DMS79 (cell line): ENCODE measurements around the gene RCE1.

Experiments
- DNase-seq: peaks from one replicate; lab custom pipeline; 2025; lab: John Stamatoyannopoulos, UW

RCE1 gene

GRCh38 chr11:66845143-66845875 lies 2.1 kb downstream of the RCE1 start:
- DNase-seq, result no peak

- no peak for DNase-seq
These were observed 2.6 kb downstream of the RCE1 start for GRCh38 chr11:66845876-66846212.

- no peak for DNase-seq
These were observed 3.4 kb downstream of the RCE1 start for GRCh38 chr11:66846671-66847091.

- no peak for DNase-seq
These were observed 4.4 kb downstream of the RCE1 start for GRCh38 chr11:66847461-66848232.

GRCh38 chr11:66848671-66849500 lies 5.6 kb downstream of the RCE1 start:
- no peak for DNase-seq

- no peak for DNase-seq
These were observed 6.4 kb downstream of the RCE1 start for GRCh38 chr11:66849501-66850234.

- DNase-seq, result no peak
These were observed 7.0 kb downstream of the RCE1 start for GRCh38 chr11:66850235-66850587.

- no peak for DNase-seq
These were observed 7.5 kb downstream of the RCE1 start for GRCh38 chr11:66850588-66851238.

- no peak for DNase-seq
These were observed 8.0 kb downstream of the RCE1 start for GRCh38 chr11:66851239-66851596.

GRCh38 chr11:66851698-66852465 lies 8.6 kb downstream of the RCE1 start:
- DNase-seq, result no peak

- DNase-seq, result no peak
These were observed 9.4 kb downstream of the RCE1 start for GRCh38 chr11:66852466-66853241.

GRCh38 chr11:66853242-66854229 lies 10.3 kb downstream of the RCE1 start:
- no peak for DNase-seq

- DNase-seq, result no peak
These were observed 11.0 kb downstream of the RCE1 start for GRCh38 chr11:66854231-66854661.

GRCh38 chr11:66854729-66855211 lies 11.5 kb downstream of the RCE1 start:
- DNase-seq, result no peak

- DNase-seq, result peak; percentile 87
These were observed 12.6 kb downstream of the RCE1 start for GRCh38 chr11:66855574-66856495.

GRCh38 chr11:66856496-66857233 lies 13.4 kb downstream of the RCE1 start, which contains the start of gene LRFN4:
Gene LRFN4, plus strand, starts transcription at chr11:66857064. Its CDS starts 681 bp downstream, at chr11:66857745.
- no peak for DNase-seq
